GM18502 (cell line): ENCODE data around the gene MEF2D.

Experiments
- ATAC-seq: cut with Tn5 transposase; IDR thresholded peaks from one replicate; pipeline ENCODE4 v1.9.1; 2021; ENCODE audit warnings: mild to moderate bottlenecking; ENCODE audit not compliant: unreplicated experiment, poor library complexity

Gene MEF2D

DNA sequence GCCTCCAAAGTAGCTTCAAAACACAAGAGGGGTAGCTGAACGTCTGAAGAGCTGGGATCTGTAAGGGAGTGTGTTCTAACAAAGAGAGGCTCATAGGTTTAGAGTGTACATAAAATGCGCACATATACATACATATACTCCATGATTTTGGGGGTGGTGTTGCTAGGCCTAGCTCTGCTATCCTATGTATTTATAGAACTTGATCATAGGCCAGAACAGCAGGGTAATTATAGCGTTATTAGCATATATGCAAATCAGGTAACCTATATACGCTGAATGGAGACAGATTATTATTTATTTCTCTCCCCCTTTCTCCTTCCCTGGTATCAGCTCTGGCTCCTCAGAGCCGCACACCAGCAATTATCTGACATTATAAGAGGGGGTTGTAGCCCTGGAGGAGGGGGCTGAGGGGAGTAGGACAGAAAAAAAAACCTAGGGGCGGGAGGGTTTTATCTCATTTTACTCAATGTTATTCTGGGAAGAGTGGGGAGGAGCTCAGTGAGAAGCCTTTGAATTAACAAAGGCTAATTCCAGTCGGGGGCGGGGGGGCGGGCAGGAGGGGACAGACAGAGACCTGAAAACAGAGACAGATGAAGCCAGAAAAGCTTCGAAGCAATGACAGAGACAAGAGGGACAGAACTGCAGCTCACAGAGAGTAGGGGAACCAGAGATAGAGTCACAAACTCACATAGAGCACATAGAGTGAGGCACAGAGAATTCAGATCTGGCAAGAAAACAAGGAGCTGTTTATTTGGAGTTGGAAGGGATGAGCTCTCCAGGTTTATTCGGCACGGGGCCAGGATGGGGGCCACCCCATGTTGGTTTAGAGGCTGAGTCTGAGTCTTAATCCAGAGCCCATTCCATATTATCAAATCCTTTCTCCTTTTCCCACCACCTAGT, 68.6 kb downstream of the MEF2D start:
- ATAC-seq, result no peak

DNA sequence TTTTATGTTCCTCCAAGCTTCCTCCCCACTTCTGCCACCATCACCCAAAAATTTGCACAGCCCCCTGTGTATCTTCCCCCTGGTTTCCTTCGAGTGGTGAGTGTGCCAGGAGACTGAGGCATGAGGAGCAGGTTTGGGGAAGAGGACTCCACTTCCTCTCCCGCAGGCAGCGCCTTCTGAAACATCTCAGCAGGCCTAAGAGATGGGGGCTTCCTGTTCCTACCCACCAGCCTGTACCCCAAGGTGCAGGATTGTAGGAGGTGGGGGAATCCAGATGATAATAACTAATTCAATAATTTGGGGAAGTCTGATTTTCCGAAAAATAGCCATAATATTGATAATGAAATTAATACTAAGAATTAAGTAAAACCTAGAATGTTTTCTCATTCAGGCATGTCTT, 69.2 kb downstream of the MEF2D start:
- no peak for ATAC-seq

DNA sequence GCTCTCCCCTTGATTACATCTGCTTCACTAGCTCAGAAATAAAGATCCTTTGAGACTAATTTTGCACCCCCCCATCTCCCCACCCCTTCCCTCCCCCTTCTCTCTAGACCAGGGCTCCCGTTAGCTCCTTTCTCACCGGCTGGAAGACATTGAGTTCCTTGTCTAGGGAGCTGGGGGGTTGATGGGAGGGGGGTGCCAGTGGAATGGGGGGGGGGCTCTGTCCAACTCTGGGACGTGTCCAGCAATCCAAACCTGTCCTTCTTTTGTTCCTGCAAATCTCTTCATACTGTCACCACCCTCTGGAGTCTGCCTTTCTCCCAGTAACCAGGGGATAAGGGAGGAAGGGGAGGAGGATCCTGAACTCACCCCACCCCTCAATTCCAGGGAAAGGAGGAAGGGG, 69.7 kb downstream of the MEF2D start:
- no peak for ATAC-seq

DNA sequence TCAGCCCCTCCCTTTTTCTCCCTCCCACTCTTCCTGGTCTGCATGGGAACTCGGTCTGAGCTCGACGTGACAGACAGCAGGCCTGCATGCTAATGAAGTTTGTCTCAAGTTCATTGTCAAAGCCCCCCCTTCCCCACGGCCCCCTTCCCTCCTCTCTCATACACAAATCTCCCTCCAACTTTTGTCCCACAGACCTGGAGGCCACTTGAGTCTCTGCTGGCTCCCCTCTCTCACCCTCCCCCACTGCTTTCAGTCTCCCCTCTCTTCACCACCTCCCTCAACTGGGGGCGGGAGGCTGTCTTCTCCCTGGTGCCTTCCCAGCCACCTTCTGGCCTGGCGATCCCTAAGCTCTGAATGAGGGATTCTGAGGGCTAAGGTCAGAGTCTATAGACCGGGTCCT, 70.3 kb downstream of the MEF2D start:
- ATAC-seq, result no peak

DNA sequence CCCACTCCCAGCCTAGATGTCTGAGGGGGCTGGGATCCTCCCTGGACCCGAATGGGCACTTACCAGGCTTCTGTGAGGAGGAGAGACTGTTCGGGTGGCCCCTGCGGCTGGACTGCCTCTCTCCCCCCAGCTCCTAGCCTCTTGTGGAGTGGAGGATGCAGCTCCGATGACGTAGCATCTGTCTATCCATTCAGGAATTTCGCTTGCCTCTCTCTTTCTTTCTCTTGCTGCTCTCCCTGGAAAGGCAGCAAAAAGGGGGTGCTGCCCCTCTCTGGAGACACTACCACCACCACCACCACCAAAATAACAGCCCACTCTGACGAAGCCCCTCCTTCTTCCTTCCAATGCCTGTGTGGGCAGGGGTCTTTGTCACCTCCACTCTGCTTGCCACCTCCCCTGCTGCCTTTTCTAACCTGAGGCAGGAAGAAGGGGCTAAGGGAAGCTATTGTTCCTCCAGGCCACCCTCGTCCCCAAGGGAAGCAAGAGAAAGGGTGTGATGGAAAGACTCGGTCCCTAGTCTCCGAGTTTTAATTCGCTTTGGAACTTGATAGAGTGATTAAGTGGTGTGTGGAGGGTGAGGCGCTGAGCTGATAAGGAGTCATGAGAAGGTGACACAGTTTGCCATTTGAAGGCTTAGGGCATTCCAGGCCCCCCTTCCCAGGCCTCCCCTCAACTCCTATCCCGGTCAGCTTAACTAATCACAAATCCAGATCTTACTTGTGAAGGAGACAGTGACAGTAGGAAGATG, 71.1 kb downstream of the MEF2D start:
- ATAC-seq, result no peak

DNA sequence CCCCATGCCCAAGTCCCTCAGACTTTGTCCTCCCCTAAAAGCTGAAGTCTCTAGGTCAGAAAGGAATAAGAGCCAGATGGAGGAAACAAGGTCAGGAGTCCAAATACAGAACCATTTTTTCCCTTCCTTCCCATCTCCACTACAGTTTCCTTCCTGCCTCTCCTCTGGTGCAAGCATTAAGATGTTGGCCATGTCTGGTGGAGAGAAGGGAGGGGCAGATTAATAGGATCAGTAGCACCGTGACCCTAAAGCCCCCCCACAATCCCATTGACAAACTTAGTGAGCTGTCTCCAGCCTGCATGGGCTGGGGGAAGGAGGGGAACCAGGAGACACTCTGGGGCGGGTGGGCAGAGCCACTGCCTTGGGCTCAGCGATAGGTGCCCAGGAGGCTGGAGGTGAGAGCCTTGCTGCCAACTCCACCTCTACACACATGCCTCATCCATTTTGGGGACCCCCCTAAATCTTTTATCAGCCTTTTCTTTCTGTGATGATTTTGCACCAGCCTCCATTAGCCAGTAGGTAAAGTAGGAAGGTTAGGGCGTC, 71.8 kb downstream of the MEF2D start:
- ATAC-seq, result no peak

DNA sequence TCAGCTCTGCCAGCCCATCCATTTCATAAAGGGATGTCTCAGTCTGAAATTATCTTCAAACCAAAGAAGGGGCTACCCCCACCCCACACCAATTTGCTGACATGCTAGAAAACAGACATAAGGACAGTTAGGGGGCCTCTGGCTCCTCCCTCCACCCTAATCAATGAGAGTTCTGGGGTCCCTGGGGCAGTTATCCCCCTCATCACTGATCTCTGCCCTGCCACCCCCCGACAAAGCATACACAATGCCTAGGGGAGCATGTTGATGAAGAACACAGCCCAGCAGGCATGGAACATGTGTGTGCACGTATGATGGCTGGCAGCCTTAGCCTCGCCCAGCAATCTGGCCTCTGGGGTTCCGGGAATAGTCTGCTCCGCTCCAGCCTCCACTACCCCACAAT, 72.6 kb downstream of the MEF2D start:
- no peak for ATAC-seq

DNA sequence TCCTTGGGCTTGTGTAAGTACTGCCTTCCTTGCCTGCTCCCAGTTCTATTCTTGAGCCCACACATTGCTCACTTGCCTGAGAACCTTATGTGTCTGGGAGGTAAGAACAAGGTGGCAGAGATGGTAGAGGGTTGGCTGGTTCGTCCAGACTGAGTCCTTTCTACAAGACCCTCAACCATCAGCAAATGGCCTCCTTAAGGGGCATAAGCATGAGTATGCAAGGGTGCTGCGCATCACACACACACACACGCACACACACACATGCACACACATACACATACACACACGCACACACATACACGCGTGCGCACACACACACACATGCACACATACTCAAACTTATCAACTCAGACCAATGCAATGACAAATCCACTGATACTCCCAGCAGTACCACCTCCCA, 74.6 kb downstream of the MEF2D start:
- no peak for ATAC-seq

DNA sequence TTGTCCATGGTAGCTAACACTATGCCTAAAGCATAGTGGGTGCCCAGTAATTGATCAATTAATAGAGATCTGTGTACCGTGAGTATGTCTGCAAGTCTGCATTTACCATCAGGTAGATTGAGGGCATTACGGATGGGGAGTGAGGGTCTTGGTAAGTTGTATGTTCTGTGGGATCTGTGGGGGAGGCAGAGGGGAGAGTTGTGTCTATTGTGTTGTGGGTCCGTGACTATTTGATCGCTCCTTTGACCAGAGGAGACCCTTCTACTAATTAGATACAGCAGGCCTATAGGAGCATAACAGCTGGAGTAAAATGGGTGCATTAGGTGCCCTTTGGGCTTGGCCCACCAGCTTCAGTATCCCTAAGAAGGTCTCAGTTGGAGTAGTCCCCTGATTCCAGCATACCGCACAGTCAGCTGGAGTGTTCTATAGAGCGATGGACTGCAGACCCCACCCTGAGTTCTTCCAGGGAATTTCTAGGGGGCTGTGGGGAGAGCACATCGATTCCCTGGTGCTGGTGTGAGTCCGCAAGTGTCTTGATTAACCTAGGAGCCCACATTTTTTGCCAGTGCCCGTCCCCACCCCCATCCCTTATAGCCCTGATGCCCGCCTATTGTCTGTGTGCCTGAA, 75.7 kb downstream of the MEF2D start:
- no peak for ATAC-seq

DNA sequence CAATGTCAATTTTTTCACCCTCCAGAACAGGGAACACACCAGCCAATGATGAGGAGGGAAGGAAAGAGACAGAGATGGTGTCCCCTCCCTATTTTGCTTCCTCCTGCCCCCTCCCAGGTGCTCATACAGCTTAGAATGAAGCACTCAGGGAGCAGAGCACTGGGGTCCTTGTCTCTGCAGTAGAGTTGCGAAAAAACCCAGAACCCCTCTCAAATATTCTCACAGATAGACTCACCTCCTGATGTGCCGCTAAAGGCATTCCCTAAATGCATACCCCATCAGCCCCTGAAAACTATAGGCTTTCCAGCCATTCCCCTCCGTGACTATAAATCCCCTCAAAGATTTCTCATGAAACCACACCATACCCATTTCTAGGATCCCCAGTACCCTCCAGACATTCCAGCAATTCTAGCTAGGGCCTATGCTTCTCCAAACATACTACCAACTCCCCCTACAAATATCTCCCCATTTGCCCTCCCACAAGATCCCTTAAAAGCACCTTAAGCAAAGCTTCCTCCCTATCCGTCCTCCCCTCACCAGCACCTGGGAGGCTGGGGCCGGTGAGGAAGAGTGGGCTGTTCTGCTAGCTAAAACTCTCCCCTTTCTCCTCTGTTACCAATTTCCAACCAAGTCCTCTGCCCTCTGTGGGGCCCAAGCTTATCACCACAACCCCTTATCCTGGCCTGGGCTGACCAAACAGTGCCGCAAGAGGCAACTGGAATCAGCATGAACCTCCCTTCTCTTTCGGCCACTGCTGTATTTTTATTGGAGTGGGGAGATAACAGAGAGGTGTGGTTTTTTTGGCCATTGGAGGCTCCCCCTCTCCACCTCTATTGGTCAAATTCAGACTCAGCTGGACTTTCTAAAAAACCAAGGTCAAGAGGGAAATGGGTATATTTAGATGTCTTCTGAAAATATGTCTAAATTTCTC, 76.9 kb downstream of the MEF2D start:
- no peak for ATAC-seq

DNA sequence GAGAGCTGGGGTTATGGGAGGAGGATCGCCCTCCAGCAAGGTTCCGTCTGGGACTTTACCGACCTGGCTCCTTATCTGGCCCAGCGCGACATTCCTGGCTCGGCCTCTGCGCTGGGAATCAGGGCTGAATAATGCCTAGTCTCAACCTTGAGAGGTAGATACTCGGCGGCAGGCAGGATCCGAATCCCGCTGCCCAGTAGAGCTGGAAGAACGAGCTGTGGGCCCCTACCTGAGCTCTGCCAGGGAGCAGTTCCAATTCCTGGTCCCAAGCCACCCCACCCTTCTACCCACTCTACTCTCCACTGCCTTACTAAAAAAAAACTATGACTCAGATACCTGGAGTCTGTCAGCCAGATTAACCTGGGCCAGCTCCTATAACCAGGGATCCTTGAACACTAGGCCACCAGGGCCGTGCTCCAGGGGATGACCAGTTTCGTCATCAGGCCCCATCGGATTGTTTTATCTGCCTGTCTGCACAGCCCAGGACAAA, 77.9 kb downstream of the MEF2D start:
- no peak for ATAC-seq

DNA sequence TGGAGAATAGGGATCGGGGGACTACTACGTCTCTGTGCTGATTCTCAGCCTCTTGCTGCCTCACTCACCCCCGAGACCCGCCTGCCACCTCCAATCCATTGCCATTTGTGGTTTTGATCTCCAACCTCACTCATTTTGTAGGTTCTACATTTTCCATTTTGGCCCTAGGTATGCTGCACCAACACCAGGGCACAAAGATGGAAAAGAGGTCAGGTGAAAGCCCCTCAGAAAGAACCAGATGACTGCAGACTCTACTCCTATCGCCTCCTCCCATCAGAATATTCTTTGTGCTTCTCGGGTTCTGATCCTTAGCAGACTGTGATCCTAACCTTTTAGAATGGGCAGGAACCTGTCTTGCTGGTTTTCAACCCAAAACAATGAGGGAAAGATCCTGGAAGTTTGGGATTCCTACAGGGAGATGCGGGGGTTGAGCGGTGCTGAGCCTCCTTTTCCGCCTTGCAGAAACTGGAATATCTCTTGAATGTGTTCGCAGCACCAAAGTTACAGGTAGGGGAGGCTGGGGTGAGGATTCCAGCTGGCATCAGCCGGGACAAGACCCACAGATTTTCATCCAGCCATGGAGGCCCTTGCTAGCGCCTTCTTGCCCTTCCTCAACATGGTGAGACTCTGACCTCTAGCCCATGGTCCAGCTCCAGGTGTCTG, 78.5 kb downstream of the MEF2D start:
- no peak for ATAC-seq

DNA sequence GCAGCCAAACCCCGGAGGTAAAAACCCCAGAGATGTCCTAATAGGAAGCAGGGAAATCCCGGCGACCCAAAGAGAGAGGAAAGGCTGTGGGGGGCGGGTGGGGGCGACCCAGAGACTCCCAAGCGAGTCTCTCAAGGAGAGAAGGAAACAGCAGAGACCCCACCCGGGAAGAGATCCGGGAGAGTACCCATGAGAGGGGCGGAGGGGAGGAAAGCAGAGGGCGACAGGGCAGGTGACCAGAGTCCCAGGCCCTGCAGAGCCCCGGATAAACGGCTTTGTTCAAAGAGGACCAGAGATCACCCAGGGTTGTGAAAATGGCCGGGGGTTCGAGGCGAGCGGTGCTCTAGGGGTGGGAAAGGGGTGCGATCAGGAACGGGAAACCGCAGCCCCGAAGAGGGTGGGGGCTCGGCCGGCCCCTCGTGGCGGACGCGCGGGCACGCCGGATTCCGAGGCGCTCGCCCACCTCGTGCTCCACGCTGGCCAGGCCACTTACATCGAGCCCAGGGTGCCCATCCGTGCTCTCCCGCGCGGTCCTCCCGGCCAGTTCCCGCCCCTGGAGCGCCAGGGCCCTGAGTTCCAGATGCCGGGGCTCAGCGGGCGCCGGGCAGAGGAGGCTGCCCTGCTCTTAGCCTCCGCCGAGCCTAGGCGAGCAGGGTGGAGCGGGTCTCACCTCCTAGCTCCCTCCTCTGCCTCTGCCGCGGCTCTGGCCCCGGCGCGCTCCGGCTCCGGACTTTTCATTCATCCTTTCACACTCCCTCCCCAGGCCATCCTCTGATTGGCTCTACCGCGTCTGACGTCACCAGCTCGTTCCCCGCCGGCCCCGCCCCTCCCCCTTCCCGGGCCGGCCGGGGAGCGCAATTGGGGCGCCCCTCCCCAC, 79.3 kb downstream of the MEF2D start:
- ATAC-seq, result peak; percentile 88

DNA sequence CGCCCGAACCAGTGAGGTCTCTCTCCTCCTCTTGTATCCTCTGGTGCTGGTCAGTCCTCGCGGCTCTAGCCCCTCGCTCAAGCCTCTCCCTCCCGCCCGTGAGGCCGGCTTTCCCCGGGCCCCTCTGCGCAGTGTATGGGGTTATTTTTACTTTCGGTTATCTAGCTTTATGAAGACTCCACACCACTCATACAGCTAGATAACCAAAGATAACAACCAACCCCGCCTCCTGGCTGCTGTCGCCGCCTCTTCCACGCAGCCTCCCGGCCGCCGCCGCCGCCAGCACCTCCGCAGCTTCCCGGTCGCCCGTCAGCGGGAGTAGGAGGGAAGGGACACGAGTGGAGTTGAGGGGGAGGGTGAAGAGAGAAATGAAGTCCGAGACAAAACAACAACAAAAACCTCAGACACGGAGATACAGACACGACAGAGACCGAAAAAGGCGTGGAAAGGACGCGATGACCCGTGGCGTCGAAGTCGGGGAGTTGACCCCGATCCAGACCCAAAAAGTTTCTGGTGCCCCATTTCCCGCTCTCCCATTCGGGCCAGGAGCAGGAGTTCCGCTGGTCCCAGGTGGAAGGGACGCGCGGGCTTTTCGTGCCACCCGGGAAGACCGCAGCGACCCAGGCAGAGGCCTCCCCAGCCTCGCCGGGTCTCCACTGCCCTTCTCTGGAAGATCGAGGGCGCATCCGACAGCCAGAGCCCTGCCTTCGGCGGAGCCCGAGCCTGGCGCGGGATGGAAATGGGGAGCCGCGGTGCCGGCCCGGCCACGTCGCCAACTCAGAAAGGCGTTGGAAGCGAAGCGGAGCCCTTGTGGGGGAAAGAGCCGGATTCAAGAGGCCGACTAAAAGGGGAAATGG, 80.1 kb downstream of the MEF2D start:
- no peak for ATAC-seq

DNA sequence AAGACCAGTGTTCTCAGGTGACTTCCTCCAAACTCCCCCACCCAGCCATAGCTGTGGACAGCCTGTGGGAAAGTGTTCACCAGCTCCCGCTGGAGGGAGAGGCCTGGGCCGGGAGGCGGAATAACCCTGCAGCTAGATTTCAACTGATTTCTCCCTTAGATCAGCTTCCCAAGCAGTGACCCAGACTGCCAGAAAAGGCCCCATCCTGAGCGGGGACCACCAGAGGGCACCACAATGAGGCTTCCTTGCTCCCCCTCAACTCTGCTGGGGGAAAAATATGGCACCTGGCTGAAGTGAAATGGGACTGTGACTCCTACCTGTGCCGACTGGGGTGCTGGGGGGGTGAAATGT, 80.7 kb downstream of the MEF2D start:
- ATAC-seq, result no peak

DNA sequence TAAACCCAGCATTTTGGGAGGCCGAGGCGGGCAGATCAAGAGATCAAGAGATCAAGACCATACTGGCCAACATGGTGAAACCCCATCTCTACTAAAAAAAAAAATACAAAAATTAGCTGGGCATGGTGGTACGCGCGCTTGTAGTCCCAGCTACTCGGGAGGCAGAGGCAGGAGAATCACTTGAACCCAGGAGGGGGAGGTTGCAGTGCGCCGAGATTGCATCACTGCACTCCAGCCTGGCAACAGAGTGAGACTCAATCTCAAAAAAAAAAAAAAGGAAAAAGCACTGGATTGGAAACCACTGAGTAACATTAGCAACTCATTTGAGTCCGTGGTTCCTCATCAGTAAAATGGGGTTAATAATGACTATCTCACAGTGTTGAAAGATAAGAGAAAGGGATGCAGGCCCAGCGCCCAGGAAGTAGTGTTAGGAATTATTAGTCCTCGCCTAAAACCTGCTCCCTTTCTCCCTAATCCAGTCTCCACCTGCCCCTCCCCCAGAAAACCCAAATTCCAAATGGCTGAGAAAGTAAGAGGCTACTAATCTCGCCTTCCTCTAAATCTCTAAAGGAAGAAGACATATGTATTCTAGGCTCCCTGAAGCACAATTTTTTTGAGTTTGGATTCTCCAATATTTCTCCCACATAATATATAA, 82.0 kb downstream of the MEF2D start:
- no peak for ATAC-seq

DNA sequence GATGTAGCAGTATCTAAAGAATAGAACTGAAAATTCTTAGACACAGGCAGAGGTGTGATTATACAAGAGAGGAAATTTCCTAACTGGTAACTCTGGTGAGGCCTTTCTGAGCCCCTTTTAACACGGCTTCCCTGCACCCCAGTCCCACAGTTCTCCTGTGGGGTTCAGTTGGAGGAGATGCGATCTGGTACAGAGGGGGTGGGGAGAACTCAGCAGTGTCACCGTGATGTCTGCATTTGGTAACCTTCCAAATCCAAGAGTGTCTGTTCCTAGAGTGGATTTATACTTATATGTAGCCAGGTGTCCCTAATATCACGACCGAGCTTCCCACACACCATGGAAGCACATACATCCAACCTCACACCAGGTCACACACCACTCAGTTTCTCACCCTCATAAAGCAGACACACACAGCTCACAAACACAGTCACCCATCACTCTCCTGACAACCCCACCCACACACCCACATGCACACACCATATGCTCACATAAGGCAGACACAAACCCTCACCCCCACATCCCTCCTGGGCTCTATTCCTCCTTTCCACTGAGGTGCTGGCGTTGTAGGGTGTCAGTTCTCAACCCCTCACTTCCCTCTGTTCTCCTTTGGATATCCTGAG, 83.1 kb downstream of the MEF2D start:
- no peak for ATAC-seq
